ENCODE results near the gene TNFRSF25. TPM values are rescaled to one million over a fixed set of nuclear protein-coding genes. Genes with fewer than 3 reads are reported as not detected.

Gene TNFRSF25
- total RNA-seq, 1 donor from 2014 or later, result 26.1 TPM

GRCh38 chr1:6484826-6485167 is 18.8 kb upstream of the TNFRSF25 start:
- no peak for DNase-seq (ENCODE audit: low read depth, low spot score)
- no peaks in the 10 kb centered on the region for H3K36me3 Mint-ChIP-seq (ENCODE audit: low read depth)
- H3K4me3 Mint-ChIP-seq, result peak overlapping the region; percentile 85
- no peak overlapping the region for H3K27ac Mint-ChIP-seq (ENCODE audit: unreplicated experiment)
- H3K9me3 Mint-ChIP-seq, result no peaks in the 10 kb centered on the region
- H3K27me3 Mint-ChIP-seq (ENCODE audit: low read depth), result no peaks in the 10 kb centered on the region
- peaks cover 16% of the 10 kb centered on the region for H3K4me1 Mint-ChIP-seq
- no peak for TF ChIP-seq CTCF (conservative IDR thresholded peaks at IDR 0.05)

GRCh38 chr1:6483761-6484117 is 17.8 kb upstream of the TNFRSF25 start:
- DNase-seq (ENCODE audit: low read depth, low spot score), result no peak
- TF ChIP-seq CTCF (conservative IDR thresholded peaks at IDR 0.05), result no peak
- peak overlapping the region; percentile 85 for H3K4me3 Mint-ChIP-seq
- no peaks in the 10 kb centered on the region for H3K27me3 Mint-ChIP-seq (ENCODE audit: low read depth)
- H3K9me3 Mint-ChIP-seq, result no peaks in the 10 kb centered on the region
- H3K27ac Mint-ChIP-seq (ENCODE audit: unreplicated experiment), result no peak overlapping the region
- no peaks in the 10 kb centered on the region for H3K36me3 Mint-ChIP-seq (ENCODE audit: low read depth)
- peaks cover 19% of the 10 kb centered on the region for H3K4me1 Mint-ChIP-seq

GRCh38 chr1:6483017-6483760 is 17.2 kb upstream of the TNFRSF25 start:
- Mint-ChIP-seq H3K27ac (ENCODE audit: unreplicated experiment) (no peak overlapping the region), H3K36me3 (ENCODE audit: low read depth) (no peaks in the 10 kb centered on the region), H3K4me1 (peaks cover 19% of the 10 kb centered on the region), H3K9me3 (no peaks in the 10 kb centered on the region), H3K4me3 (peak overlapping the region; percentile 85), H3K27me3 (ENCODE audit: low read depth) (no peaks in the 10 kb centered on the region)
- DNase-seq (ENCODE audit: low read depth, low spot score), result no peak
- TF ChIP-seq CTCF (conservative IDR thresholded peaks at IDR 0.05), result no peak

- no peak for DNase-seq (ENCODE audit: low read depth, low spot score)
- Mint-ChIP-seq H3K4me3 (peak overlapping the region; percentile 28), H3K27me3 (ENCODE audit: low read depth) (no peaks in the 10 kb centered on the region), H3K27ac (ENCODE audit: unreplicated experiment) (no peak overlapping the region), H3K9me3 (no peaks in the 10 kb centered on the region), H3K4me1 (peaks cover 25% of the 10 kb centered on the region), H3K36me3 (ENCODE audit: low read depth) (no peaks in the 10 kb centered on the region)
- TF ChIP-seq CTCF (conservative IDR thresholded peaks at IDR 0.05), result no peak
Observed at GRCh38 chr1:6481820-6482219, 15.8 kb upstream of the TNFRSF25 start.

GRCh38 chr1:6477039-6477820 is 11.3 kb upstream of the TNFRSF25 start:
- Mint-ChIP-seq H3K36me3 (ENCODE audit: low read depth) (no peaks in the 10 kb centered on the region), H3K4me3 (no peak overlapping the region), H3K4me1 (peaks cover 16% of the 10 kb centered on the region), H3K27ac (ENCODE audit: unreplicated experiment) (peak overlapping the region; percentile 35), H3K9me3 (no peaks in the 10 kb centered on the region), H3K27me3 (ENCODE audit: low read depth) (no peaks in the 10 kb centered on the region)
- no peak for TF ChIP-seq CTCF (conservative IDR thresholded peaks at IDR 0.05)
- DNase-seq (ENCODE audit: low read depth, low spot score), result no peak

Data from neural crest cell (in vitro differentiated cells).